Measurements from ENCODE around the gene AP5Z1.

Gene AP5Z1

GRCh38 chr7:4803397-4804241 is 28.2 kb downstream of the AP5Z1 start:
- Histone ChIP-seq H3K4me1 (ENCODE audit: control insufficient read depth, insufficient read depth, low read length) (no peaks in the 10 kb centered on the region), H3K9me3 (ENCODE audit: control insufficient read depth, low read length) (no peaks in the 10 kb centered on the region), H3K27me3 (ENCODE audit: control insufficient read depth, insufficient read depth, low read length) (peaks cover 7% of the 10 kb centered on the region), H3K36me3 (ENCODE audit: control insufficient read depth, insufficient read depth, low read length) (no peaks in the 10 kb centered on the region), H3K4me3 (ENCODE audit: low read length) (no peak overlapping the region), H3K9ac (ENCODE audit: low read length) (no peak overlapping the region)

DNA sequence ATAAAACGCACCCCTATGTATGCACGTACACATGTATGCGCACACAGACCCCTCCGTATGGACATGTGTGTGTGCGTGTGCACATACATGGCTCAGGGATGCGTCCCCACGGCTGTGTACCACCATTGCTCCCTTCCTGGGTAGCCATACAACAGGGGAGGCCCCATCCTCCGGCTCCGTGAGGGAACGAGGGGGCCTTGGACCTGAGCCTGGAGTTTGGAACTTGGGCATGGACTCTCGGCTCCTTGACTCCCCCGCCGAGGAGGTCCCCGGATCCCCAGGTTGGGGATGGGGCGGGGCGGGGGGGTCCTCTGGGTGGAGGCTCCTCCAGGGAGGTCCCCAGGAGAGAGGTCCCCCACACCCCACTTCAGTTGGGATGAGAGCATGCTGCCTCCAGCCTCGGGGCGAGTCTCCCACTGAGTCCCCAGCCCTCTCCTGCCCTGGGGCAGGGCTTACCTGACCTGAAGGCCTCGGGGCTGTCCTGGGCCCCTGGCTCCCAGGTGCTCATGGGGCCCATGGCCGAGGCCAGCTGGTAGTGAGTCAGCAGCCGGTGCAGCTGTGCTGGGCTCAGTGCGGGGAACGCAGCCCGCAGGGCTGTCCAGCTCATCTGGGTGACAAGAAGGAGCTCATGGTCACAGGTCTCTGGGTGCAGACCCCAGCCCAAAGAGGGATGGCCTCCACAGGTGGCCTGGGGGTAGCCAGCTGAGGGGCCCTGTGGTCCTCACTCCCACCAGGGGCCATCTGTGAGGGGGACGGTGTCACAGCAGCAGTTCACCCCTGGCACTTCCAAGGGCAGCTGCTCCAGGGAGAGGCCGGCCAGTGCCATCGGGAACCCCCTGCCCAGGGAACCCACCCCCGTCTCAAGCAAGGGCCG is 29.9 kb downstream of the AP5Z1 start:
- Histone ChIP-seq H3K9ac (ENCODE audit: low read length) (no peak overlapping the region), H3K4me3 (ENCODE audit: low read length) (no peak overlapping the region), H3K27me3 (ENCODE audit: control insufficient read depth, insufficient read depth, low read length) (peaks cover 7% of the 10 kb centered on the region), H3K4me1 (ENCODE audit: control insufficient read depth, insufficient read depth, low read length) (no peaks in the 10 kb centered on the region), H3K9me3 (ENCODE audit: control insufficient read depth, low read length) (no peaks in the 10 kb centered on the region), H3K36me3 (ENCODE audit: control insufficient read depth, insufficient read depth, low read length) (no peaks in the 10 kb centered on the region)

GRCh38 chr7:4805984-4806300 is 30.5 kb downstream of the AP5Z1 start:
- H3K4me3 ChIP-seq (ENCODE audit: low read length), result no peak overlapping the region
- no peaks in the 10 kb centered on the region for H3K36me3 ChIP-seq (ENCODE audit: control insufficient read depth, insufficient read depth, low read length)
- peaks cover 7% of the 10 kb centered on the region for H3K27me3 ChIP-seq (ENCODE audit: control insufficient read depth, insufficient read depth, low read length)
- no peaks in the 10 kb centered on the region for H3K4me1 ChIP-seq (ENCODE audit: control insufficient read depth, insufficient read depth, low read length)
- no peaks in the 10 kb centered on the region for H3K9me3 ChIP-seq (ENCODE audit: control insufficient read depth, low read length)
- no peak overlapping the region for H3K9ac ChIP-seq (ENCODE audit: low read length)

DNA sequence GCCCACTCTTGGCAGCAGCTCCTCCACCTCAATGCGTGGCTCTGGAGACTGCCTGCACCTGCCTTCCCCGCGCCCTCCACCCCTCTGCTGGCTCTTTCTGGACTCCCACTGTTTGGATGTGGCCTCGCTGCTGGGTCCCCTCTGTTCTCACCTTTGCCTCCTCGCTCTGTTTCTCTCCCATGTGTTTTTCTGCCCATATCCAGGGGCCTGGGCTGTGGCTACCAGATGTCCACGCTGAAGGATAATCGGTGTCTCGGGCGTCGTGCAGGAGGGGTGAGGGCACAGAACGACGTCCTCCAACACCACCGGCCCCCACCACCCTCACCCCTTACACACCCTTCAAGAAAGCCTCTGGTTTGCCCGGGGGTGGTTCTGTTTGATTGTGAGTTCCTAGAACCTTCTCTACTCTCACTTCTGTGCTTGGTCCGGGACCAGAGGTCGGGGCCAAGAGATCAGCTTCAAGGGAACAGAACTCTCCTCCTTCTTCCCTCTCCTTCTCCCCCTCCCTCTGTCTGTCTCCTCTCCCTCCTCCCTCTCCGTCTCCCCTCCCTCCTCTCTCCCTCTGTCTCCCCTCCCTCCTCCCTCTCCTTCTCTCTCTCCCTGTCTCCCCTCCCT is 31.7 kb downstream of the AP5Z1 start:
- Histone ChIP-seq H3K4me1 (ENCODE audit: control insufficient read depth, insufficient read depth, low read length) (no peaks in the 10 kb centered on the region), H3K9me3 (ENCODE audit: control insufficient read depth, low read length) (no peaks in the 10 kb centered on the region), H3K36me3 (ENCODE audit: control insufficient read depth, insufficient read depth, low read length) (no peaks in the 10 kb centered on the region), H3K27me3 (ENCODE audit: control insufficient read depth, insufficient read depth, low read length) (peaks cover 7% of the 10 kb centered on the region), H3K4me3 (ENCODE audit: low read length) (no peak overlapping the region), H3K9ac (ENCODE audit: low read length) (no peak overlapping the region)

- Histone ChIP-seq H3K36me3 (ENCODE audit: control insufficient read depth, insufficient read depth, low read length) (no peaks in the 10 kb centered on the region), H3K9ac (ENCODE audit: low read length) (no peak overlapping the region), H3K9me3 (ENCODE audit: control insufficient read depth, low read length) (no peaks in the 10 kb centered on the region), H3K27me3 (ENCODE audit: control insufficient read depth, insufficient read depth, low read length) (peaks cover 7% of the 10 kb centered on the region), H3K4me3 (ENCODE audit: low read length) (no peak overlapping the region), H3K4me1 (ENCODE audit: control insufficient read depth, insufficient read depth, low read length) (no peaks in the 10 kb centered on the region)
Observed at GRCh38 chr7:4807598-4808016, 32.2 kb downstream of the AP5Z1 start.

- no peak overlapping the region for H3K4me3 ChIP-seq (ENCODE audit: low read length)
- H3K27me3 ChIP-seq (ENCODE audit: control insufficient read depth, insufficient read depth, low read length), result peaks cover 8% of the 10 kb centered on the region
- H3K9ac ChIP-seq (ENCODE audit: low read length), result no peak overlapping the region
- H3K36me3 ChIP-seq (ENCODE audit: control insufficient read depth, insufficient read depth, low read length), result no peaks in the 10 kb centered on the region
- H3K4me1 ChIP-seq (ENCODE audit: control insufficient read depth, insufficient read depth, low read length), result no peaks in the 10 kb centered on the region
- no peaks in the 10 kb centered on the region for H3K9me3 ChIP-seq (ENCODE audit: control insufficient read depth, low read length)
Observed at GRCh38 chr7:4808026-4808425, 32.6 kb downstream of the AP5Z1 start.

DNA sequence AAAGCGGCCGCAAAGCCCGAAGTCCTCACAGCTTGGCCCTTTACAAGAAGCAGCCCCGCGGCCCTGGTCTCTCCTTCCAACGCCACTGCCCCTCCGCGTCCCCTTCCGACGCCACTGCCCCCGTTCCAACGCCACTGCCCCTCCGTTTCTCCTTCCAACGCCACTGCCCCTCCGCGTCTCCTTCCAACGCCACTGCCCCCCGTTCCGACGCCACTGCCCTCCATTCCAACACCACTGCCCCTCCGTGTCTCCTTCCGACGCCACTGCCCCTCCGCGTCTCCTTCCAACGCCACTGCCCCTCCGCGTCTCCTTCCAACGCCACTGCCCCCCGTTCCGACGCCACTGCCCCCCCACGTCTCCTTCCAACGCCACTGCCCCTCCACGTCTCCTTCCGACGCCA is 33.1 kb downstream of the AP5Z1 start:
- H3K9me3 ChIP-seq (ENCODE audit: control insufficient read depth, low read length), result no peaks in the 10 kb centered on the region
- no peaks in the 10 kb centered on the region for H3K4me1 ChIP-seq (ENCODE audit: control insufficient read depth, insufficient read depth, low read length)
- peaks cover 11% of the 10 kb centered on the region for H3K27me3 ChIP-seq (ENCODE audit: control insufficient read depth, insufficient read depth, low read length)
- H3K4me3 ChIP-seq (ENCODE audit: low read length), result no peak overlapping the region
- H3K36me3 ChIP-seq (ENCODE audit: control insufficient read depth, insufficient read depth, low read length), result no peaks in the 10 kb centered on the region
- no peak overlapping the region for H3K9ac ChIP-seq (ENCODE audit: low read length)

GRCh38 chr7:4809091-4809591 is 33.7 kb downstream of the AP5Z1 start:
- Histone ChIP-seq H3K9me3 (ENCODE audit: control insufficient read depth, low read length) (no peaks in the 10 kb centered on the region), H3K4me1 (ENCODE audit: control insufficient read depth, insufficient read depth, low read length) (no peaks in the 10 kb centered on the region), H3K4me3 (ENCODE audit: low read length) (no peak overlapping the region), H3K27me3 (ENCODE audit: control insufficient read depth, insufficient read depth, low read length) (peaks cover 11% of the 10 kb centered on the region), H3K9ac (ENCODE audit: low read length) (no peak overlapping the region), H3K36me3 (ENCODE audit: control insufficient read depth, insufficient read depth, low read length) (no peaks in the 10 kb centered on the region)

GRCh38 chr7:4809666-4810065 is 34.2 kb downstream of the AP5Z1 start:
- no peak overlapping the region for H3K4me3 ChIP-seq (ENCODE audit: low read length)
- H3K9ac ChIP-seq (ENCODE audit: low read length), result no peak overlapping the region
- no peaks in the 10 kb centered on the region for H3K9me3 ChIP-seq (ENCODE audit: control insufficient read depth, low read length)
- no peaks in the 10 kb centered on the region for H3K4me1 ChIP-seq (ENCODE audit: control insufficient read depth, insufficient read depth, low read length)
- no peaks in the 10 kb centered on the region for H3K36me3 ChIP-seq (ENCODE audit: control insufficient read depth, insufficient read depth, low read length)
- H3K27me3 ChIP-seq (ENCODE audit: control insufficient read depth, insufficient read depth, low read length), result peaks cover 11% of the 10 kb centered on the region

- no peak overlapping the region for H3K9ac ChIP-seq (ENCODE audit: low read length)
- no peaks in the 10 kb centered on the region for H3K36me3 ChIP-seq (ENCODE audit: control insufficient read depth, insufficient read depth, low read length)
- H3K27me3 ChIP-seq (ENCODE audit: control insufficient read depth, insufficient read depth, low read length), result peaks cover 4% of the 10 kb centered on the region
- no peaks in the 10 kb centered on the region for H3K9me3 ChIP-seq (ENCODE audit: control insufficient read depth, low read length)
- no peak overlapping the region for H3K4me3 ChIP-seq (ENCODE audit: low read length)
- H3K4me1 ChIP-seq (ENCODE audit: control insufficient read depth, insufficient read depth, low read length), result no peaks in the 10 kb centered on the region
Observed at GRCh38 chr7:4814433-4814832, 39.0 kb downstream of the AP5Z1 start.

DNA sequence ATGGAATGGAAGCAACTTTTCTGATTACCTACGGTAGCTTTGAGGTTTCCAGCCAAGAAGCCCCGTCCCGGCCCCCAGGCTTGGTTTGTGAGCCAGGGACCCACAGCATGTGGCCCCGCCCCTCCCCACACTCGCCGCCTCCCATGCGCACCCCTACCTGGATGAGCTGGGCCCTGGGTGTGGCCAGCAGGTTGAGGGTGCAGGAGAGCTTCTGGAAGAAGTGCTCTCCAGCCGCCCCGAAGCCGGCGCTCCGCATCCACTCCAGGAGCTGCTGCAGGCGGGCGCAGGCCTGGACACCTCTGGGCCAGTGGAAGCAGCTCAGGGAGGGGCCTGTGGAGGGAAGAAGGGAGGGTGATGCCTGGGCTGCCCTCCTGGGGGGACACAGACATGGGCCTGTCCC is 39.7 kb downstream of the AP5Z1 start:
- Histone ChIP-seq H3K36me3 (ENCODE audit: control insufficient read depth, insufficient read depth, low read length) (no peaks in the 10 kb centered on the region), H3K4me3 (ENCODE audit: low read length) (no peak overlapping the region)

More for the DNA sequence above, 39.7 kb downstream of the AP5Z1 start:
- no peaks in the 10 kb centered on the region for H3K9me3 ChIP-seq (ENCODE audit: control insufficient read depth, low read length)
- H3K27me3 ChIP-seq (ENCODE audit: control insufficient read depth, insufficient read depth, low read length), result peaks cover 4% of the 10 kb centered on the region
- H3K9ac ChIP-seq (ENCODE audit: low read length), result no peak overlapping the region
- H3K4me1 ChIP-seq (ENCODE audit: control insufficient read depth, insufficient read depth, low read length), result no peaks in the 10 kb centered on the region
